ENCODE results near the gene DCAF11. TPM values are rescaled to one million over a fixed set of nuclear protein-coding genes. Genes with fewer than 3 reads are reported as not detected.

DCAF11 gene
- total and polyA plus RNA-seq, 2 of the 8 experiments (the other 6 are each of a cell fraction or from before 2014, with no cell fraction given): 60.4 to 63.6 TPM

DNA sequence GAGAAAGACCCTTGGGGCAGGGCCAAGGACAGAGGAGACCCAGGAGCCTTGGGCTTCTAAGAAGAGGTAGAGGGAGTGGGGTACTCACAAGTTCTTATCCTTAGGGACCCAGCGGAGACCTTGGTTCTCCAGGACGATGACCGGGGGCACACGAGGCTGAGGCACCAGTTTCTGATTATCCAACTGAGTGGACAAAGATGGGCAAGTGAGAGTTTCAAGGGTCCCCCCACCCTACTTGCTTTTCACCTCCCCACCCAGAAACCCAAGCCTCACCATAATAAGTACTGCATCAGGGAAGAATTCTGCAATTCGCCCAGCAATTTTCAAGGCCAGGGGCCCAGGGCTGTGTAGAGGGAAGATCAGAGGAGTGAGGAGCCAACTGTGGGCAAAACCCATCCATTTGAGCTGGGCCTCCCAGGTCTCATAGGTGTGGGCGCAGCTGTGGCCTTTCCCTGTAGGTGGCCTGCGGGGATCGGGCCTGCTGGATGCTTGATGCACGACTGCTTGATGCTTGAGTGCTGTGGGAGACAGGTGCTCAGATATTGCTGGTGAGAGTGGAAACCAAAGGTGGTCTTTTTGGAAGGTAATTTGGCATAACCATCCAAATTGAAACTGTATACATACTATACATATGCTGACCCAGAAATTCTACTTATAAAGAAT is 24.8 kb downstream of the DCAF11 start (continued):
- TF ChIP-seq, protein P1, sequence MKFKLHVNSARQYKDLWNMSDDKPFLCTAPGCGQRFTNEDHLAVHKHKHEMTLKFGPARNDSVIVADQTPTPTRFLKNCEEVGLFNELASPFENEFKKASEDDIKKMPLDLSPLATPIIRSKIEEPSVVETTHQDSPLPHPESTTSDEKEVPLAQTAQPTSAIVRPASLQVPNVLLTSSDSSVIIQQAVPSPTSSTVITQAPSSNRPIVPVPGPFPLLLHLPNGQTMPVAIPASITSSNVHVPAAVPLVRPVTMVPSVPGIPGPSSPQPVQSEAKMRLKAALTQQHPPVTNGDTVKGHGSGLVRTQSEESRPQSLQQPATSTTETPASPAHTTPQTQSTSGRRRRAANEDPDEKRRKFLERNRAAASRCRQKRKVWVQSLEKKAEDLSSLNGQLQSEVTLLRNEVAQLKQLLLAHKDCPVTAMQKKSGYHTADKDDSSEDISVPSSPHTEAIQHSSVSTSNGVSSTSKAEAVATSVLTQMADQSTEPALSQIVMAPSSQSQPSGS (IDR thresholded peaks at IDR 0.05; ENCODE audit: low read length): no peak
- no peak for TF ChIP-seq RFX5 (IDR thresholded peaks at IDR 0.05; ENCODE audit: borderline replicate concordance, low read depth, low read length)
- no peak for TF ChIP-seq SP1 (IDR thresholded peaks at IDR 0.05; ENCODE audit: low read depth, low read length)

Data from H1 (cell line).